Ishikawa (cell line): ENCODE results near the gene KPNA4.

Source experiments
- CEBPB ChIP-seq: IDR thresholded peaks from 2 replicates; pipeline ENCODE4 v1.6.1; 2012
- CREB1 ChIP-seq: IDR thresholded peaks from 2 replicates; pipeline ENCODE4 v1.6.1; 2012; ENCODE audit warnings: low read depth
- EGR1 ChIP-seq: IDR thresholded peaks from 2 replicates; pipeline ENCODE4 v1.6.1; 2012
- EP300 ChIP-seq: IDR thresholded peaks from 2 replicates; pipeline ENCODE4 v1.6.1; 2012; ENCODE audit warnings: borderline replicate concordance
- FOXM1 ChIP-seq: IDR thresholded peaks from 2 replicates; pipeline ENCODE4 v1.6.1; 2012; ENCODE audit warnings: low read depth, borderline replicate concordance
- NFIC ChIP-seq: IDR thresholded peaks from 2 replicates; pipeline ENCODE4 v1.6.1; 2012
- RAD21 ChIP-seq: IDR thresholded peaks from 2 replicates; pipeline ENCODE4 v1.6.1; 2012; ENCODE audit warnings: low read depth
- TAF1 ChIP-seq: IDR thresholded peaks from 2 replicates; pipeline ENCODE4 v1.6.1; 2012; ENCODE audit warnings: low read depth, mild to moderate bottlenecking
- TCF12 ChIP-seq: IDR thresholded peaks from 2 replicates; pipeline ENCODE4 v1.6.1; 2012; ENCODE audit warnings: low read depth
- TEAD4 ChIP-seq: IDR thresholded peaks from 2 replicates; pipeline ENCODE4 v1.6.1; 2012
- USF1 ChIP-seq: IDR thresholded peaks from 2 replicates; pipeline ENCODE4 v1.6.1; 2012
- YY1 ChIP-seq: IDR thresholded peaks from 2 replicates; pipeline ENCODE4 v1.6.1; 2012; ENCODE audit warnings: low read depth
- ZBTB7A ChIP-seq: IDR thresholded peaks from 2 replicates; pipeline ENCODE4 v1.6.1; 2012; ENCODE audit warnings: low read depth
- TF ChIP-seq, protein P1 (sequence below): IDR thresholded peaks from 2 replicates; pipeline ENCODE4 v1.6.1; 2012
- TF ChIP-seq, protein P2 (sequence below): IDR thresholded peaks from 2 replicates; pipeline ENCODE4 v1.6.1; 2012; ENCODE audit warnings: low read depth, mild to moderate bottlenecking

Gene KPNA4

DNA sequence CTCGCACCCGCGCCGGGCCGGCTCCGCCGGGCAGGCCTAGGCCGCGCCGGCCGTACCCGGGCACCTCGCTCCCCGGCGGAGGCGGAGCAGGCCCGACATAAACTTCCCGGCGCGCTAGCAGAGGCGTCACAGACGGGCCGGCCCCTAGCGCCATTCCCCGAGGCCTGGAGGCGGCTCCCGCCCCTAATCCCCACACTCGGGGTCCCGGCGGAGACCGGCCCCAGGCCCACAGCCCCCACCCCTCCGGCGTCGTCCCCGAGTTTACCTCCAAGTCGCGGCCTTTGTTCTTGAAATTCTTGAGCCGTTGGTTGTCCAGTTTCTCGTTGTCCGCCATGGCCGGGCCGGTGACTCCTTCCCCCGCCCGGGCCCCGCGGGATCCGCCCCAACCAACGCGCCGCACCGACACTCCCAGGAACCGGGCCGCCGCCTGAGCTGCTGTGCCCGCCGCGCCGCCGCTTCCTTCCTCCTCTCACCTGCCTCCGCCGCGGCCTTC lies 376 bp downstream of the KPNA4 start:
- TF ChIP-seq, protein P1, sequence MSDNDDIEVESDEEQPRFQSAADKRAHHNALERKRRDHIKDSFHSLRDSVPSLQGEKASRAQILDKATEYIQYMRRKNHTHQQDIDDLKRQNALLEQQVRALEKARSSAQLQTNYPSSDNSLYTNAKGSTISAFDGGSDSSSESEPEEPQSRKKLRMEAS: no peak
- TF ChIP-seq TEAD4 (no peak), TCF12 (no peak), USF1 (no peak), CEBPB (no peak), YY1 (peak; percentile 59), EP300 (no peak), NFIC (0 out of 2 replicates have a peak, but pooled peaks have one; percentile 4), RAD21 (no peak), CREB1 (peak; percentile 54), ZBTB7A (no peak)

GRCh38 chr3:160564258-160564911 lies 986 bp downstream of the KPNA4 start:
- TF ChIP-seq, protein P2, sequence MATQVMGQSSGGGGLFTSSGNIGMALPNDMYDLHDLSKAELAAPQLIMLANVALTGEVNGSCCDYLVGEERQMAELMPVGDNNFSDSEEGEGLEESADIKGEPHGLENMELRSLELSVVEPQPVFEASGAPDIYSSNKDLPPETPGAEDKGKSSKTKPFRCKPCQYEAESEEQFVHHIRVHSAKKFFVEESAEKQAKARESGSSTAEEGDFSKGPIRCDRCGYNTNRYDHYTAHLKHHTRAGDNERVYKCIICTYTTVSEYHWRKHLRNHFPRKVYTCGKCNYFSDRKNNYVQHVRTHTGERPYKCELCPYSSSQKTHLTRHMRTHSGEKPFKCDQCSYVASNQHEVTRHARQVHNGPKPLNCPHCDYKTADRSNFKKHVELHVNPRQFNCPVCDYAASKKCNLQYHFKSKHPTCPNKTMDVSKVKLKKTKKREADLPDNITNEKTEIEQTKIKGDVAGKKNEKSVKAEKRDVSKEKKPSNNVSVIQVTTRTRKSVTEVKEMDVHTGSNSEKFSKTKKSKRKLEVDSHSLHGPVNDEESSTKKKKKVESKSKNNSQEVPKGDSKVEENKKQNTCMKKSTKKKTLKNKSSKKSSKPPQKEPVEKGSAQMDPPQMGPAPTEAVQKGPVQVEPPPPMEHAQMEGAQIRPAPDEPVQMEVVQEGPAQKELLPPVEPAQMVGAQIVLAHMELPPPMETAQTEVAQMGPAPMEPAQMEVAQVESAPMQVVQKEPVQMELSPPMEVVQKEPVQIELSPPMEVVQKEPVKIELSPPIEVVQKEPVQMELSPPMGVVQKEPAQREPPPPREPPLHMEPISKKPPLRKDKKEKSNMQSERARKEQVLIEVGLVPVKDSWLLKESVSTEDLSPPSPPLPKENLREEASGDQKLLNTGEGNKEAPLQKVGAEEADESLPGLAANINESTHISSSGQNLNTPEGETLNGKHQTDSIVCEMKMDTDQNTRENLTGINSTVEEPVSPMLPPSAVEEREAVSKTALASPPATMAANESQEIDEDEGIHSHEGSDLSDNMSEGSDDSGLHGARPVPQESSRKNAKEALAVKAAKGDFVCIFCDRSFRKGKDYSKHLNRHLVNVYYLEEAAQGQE: no peak

GRCh38 chr3:160562952-160563351 lies 2.4 kb downstream of the KPNA4 start:
- no peak for TF ChIP-seq RAD21
- TF ChIP-seq CEBPB: no peak
- TF ChIP-seq YY1: no peak
- TF ChIP-seq, protein P2: no peak
- TF ChIP-seq TEAD4: no peak
- TF ChIP-seq TCF12: no peak
- TF ChIP-seq ZBTB7A: no peak
- TF ChIP-seq EP300: no peak
- TF ChIP-seq USF1: no peak
- TF ChIP-seq NFIC: no peak

DNA sequence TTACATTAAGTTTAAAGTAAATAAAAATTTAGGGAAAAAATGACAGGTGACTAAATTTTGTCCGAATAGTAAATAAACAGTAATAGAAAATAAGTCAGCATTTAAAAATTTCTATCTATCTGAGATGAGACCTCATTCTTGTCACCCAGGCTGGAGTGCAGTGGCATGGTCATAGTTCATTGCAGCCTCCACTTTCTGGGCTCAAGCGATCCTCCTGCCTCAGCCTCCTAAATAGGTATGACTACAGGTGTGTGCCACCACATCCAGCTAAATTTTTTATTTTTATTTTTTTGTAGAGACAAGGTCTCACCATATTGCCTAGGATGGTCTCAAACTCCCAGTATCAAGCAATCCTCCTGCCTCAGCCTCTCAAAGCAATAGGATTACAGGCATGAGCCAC lies 7.8 kb downstream of the KPNA4 start:
- TF ChIP-seq, protein P1: no peak
- no peak for TF ChIP-seq YY1
- TF ChIP-seq NFIC: no peak
- no peak for TF ChIP-seq EP300
- TF ChIP-seq ZBTB7A: no peak
- no peak for TF ChIP-seq USF1
- no peak for TF ChIP-seq TAF1
- no peak for TF ChIP-seq EGR1
- TF ChIP-seq TEAD4: no peak
- no peak for TF ChIP-seq TCF12
- TF ChIP-seq CEBPB: no peak
- TF ChIP-seq, protein P2: no peak
- TF ChIP-seq RAD21: no peak
- no peak for TF ChIP-seq CREB1
- TF ChIP-seq FOXM1: no peak
